ENCODE data around the gene ATP6V0E1. TPM values are rescaled to one million over a fixed set of nuclear protein-coding genes. Genes with fewer than 3 reads are reported as not detected.

ATP6V0E1 gene
- total and polyA plus RNA-seq, 2 donors (not counting 3 experiments of a cell fraction or from before 2014, with no cell fraction given) = 217 to 278 TPM

GRCh38 chr5:172959824-172960799 lies 23.5 kb upstream of the ATP6V0E1 start:
- Histone ChIP-seq H3K79me2 (ENCODE audit: control insufficient read depth, insufficient read depth, low read length) (peaks cover 5% of the 10 kb centered on the region), H3K9me1 (replicated peaks; ENCODE audit: control insufficient read depth, extremely low read depth, insufficient read depth, low read length) (no peaks in the 10 kb centered on the region), H3K4me3 (replicated peaks in 1 of 3; ENCODE audit: insufficient read depth in 1 of 3, low read depth in 1 of 3, low read length in 3 of 3) (peak overlapping the region; percentile 6 to 66 (median 63)), H4K20me1 (replicated peaks; ENCODE audit: control insufficient read depth, extremely low read depth, insufficient read depth, low read length) (no peaks in the 10 kb centered on the region), H3K4me1 (ENCODE audit: control insufficient read depth, extremely low read depth, insufficient read depth, low read length) (peaks cover 22% of the 10 kb centered on the region), H3K27ac (ENCODE audit: insufficient read depth, low read depth, low read length) (peak overlapping the region; percentile 59), H3K9me3 (replicated peaks; ENCODE audit: control insufficient read depth, insufficient read depth, low read length) (no peaks in the 10 kb centered on the region), H2AFZ (ENCODE audit: low read depth, low read length) (peak overlapping the region; percentile 10), H3K36me3 (ENCODE audit: control insufficient read depth in 2 of 2, extremely low read depth in 1 of 2, insufficient read depth in 2 of 2, low read length in 2 of 2) (peaks cover 0 to 2% of the 10 kb centered on the region in 2 experiments), H3K4me2 (ENCODE audit: insufficient read depth, low read length) (peak overlapping the region; percentile 44), H3K27me3 (ENCODE audit: control insufficient read depth in 2 of 2, insufficient read depth in 2 of 2, low read length in 2 of 2) (no peaks in the 10 kb centered on the region), H3K9ac (replicated peaks; ENCODE audit: extremely low read depth, insufficient read depth, low read length) (peak overlapping the region; percentile 86)
- no peak for FAIRE-seq
- TF ChIP-seq GATA2 (IDR thresholded peaks at IDR 0.05; ENCODE audit: insufficient read depth, insufficient read length, low read depth, low read length) = no peak
- no peak for TF ChIP-seq MAX (IDR thresholded peaks at IDR 0.05; ENCODE audit: insufficient read depth, insufficient read length)
- no peak for TF ChIP-seq EZH2 (IDR thresholded peaks at IDR 0.05; ENCODE audit: borderline replicate concordance, low read depth, low read length, severe bottlenecking)
- TF ChIP-seq CTCF (IDR thresholded peaks at IDR 0.05; ENCODE audit: extremely low read depth in 1 of 2, insufficient read depth in 1 of 2, low read depth in 1 of 2, low read length in 2 of 2) = no peak
- TF ChIP-seq POLR2A (IDR thresholded peaks at IDR 0.05; ENCODE audit: low read depth, low read length) = no peak
- TF ChIP-seq MYC (IDR thresholded peaks at IDR 0.05; ENCODE audit: low read depth, low read length) = no peak
- TF ChIP-seq JUN (IDR thresholded peaks at IDR 0.05; ENCODE audit: borderline replicate concordance, insufficient read depth, insufficient read length, low read depth) = no peak
- no peak for TF ChIP-seq POLR2AphosphoS5 (IDR thresholded peaks at IDR 0.05; ENCODE audit: insufficient read depth, low read depth, low read length)
- TF ChIP-seq FOS (IDR thresholded peaks at IDR 0.05; ENCODE audit: borderline replicate concordance, insufficient read depth, low read length) = no peak
- no TSS peak for BruUV-seq (replicated peaks)
- no peak for DNase-seq (ENCODE audit: low read depth, low spot score)
- dilution Hi-C loops (cut with MboI; ENCODE audit: extremely low pct_ligation_motif_present, low sequenced_read_pairs) = no loop called here
- CTCF ChIA-PET = interaction anchor here (0.8 to 2.6 kb wide), 8 partner anchors 8 to 372 kb away, joined by 3 to 11 read pairs (median 6); partner anchors contain the start of gene ATP6V0E1
- POLR2A ChIA-PET = interaction anchor here (0.9 to 1.5 kb wide), 2 partner anchors 24 to 29 kb away, joined by 3 to 5 read pairs; partner anchors contain the start of gene ATP6V0E1
- intact Hi-C loops (cut with micrococcal nuclease) = loop anchor here (1.0 to 5.0 kb wide), 5 partner anchors 23 to 515 kb away; partner anchors contain the start of genes ATP6V0E1 and CREBRF

Data from endothelial cell of umbilical vein (primary cell).